SJSA1 (cell line): Measurements from ENCODE around the gene AKAP6. TPM values are rescaled to one million over a fixed set of nuclear protein-coding genes. Genes with fewer than 3 reads are reported as not detected.

Source experiments
- DNase-seq, 2 experiments: peaks; one replicate each; pipeline ENCODE4 v3.0.0-alpha.2; 2015 to 2020; ENCODE audit warnings: low spot score in 2 of 2, low read depth in 1 of 2
- H3K27ac ChIP-seq: fragments of 250-450 bp; sonication (Bioruptor Pico); 2 replicates; pipeline ENCODE4 v1.5.1; 2020; ENCODE audit warnings: mild to moderate bottlenecking, moderate library complexity
- H3K27me3 ChIP-seq: fragments of 250-450 bp; sonication (Bioruptor Pico); replicated peaks from 2 replicates; pipeline ENCODE4 v1.5.1; 2020; ENCODE audit warnings: mild to moderate bottlenecking, moderate library complexity
- H3K36me3 ChIP-seq: fragments of 250-450 bp; sonication (Bioruptor Pico); 2 replicates; pipeline ENCODE4 v1.5.1; 2020; ENCODE audit warnings: mild to moderate bottlenecking
- H3K4me1 ChIP-seq: fragments of 250-450 bp; sonication (Bioruptor Pico); replicated peaks from 2 replicates; pipeline ENCODE4 v1.6.1; 2021; ENCODE audit warnings: mild to moderate bottlenecking
- H3K4me3 ChIP-seq: fragments of 250-450 bp; sonication (Bioruptor Pico); 2 replicates; pipeline ENCODE4 v1.5.1; 2020; ENCODE audit warnings: mild to moderate bottlenecking
- H3K9me3 ChIP-seq: fragments of 250-450 bp; sonication (Bioruptor Pico); replicated peaks from 2 replicates; pipeline ENCODE4 v1.5.1; 2020; ENCODE audit warnings: mild to moderate bottlenecking
- total RNA-seq: library from RNA; depleted of rRNA; stranded (reverse); fragments of >200 nt; shearing (Covaris generic); gene quantifications from 2 replicates; pipeline ENCODE4 v1.2.3, GENCODE V29; 2014

AKAP6 gene
- total RNA-seq, 1 experiment from 2014 or later = 3.8 TPM

DNA sequence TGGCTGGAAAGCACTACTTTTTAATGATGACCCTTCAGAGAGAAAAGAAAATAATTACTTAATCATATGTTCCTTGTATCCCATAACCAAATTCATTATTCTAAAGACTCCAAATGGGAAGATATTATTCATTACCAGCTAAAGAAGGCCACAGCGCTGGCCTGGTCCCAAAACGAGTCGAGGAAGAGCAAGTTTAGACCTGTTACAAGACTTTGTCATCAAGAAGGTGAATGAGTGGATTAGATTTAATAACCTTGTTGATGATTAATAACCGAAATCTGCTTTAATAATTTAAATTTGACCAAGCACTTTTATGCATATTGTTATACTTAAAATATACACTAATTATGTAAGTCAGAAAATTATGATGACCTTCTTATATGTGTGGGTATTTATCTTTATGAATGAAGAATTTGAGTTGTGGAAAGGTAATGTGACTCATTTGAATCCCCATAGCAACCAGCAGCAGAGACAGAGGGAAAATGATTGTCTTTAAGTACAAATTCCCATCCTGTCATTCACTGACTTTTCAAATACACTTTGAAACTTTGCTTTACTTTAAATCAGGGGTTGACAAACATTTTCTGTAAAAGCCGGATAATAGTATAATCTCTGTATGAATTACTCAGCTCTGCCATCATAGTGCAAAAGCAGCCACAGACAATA is 409.2 kb downstream of the AKAP6 start:
- H3K36me3 ChIP-seq = no peaks in the 10 kb centered on the region
- H3K9me3 ChIP-seq = no peaks in the 10 kb centered on the region
- no peaks in the 10 kb centered on the region for H3K4me1 ChIP-seq
- no peak overlapping the region for H3K4me3 ChIP-seq
- no peak overlapping the region for H3K27ac ChIP-seq
- H3K27me3 ChIP-seq = no peaks in the 10 kb centered on the region
- no peak for DNase-seq

DNA sequence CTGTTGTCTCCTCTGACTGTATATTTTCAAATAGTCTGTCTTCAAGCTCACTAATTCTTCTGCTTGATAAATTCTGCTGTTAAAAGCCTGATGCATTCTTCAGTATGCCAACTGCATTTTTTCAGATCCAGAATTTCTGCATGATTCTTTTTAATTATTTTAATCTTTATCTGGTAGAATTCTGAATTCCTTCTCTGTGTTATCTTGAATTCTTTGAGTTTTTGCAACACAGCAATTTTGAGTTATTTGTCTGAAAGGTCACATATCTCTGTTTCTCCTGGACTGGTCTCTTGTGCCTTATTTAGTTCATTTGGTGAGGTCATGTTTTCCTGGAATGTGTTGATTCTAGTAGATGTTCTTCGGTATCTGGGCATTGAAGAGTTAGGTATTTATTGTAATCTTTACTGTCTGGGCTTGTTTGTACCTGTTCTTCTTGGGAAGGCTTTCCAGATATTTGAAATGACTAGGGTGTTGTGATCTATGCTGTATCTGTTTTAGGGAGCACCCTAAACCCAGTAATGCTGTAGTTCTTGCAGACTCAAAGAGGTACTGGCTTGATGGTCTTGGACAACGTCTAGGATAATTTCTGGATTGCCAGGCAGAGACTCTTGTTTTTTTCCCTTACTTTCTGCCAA is 415.8 kb downstream of the AKAP6 start:
- Histone ChIP-seq H3K4me1 (no peaks in the 10 kb centered on the region), H3K27me3 (no peaks in the 10 kb centered on the region), H3K4me3 (no peak overlapping the region), H3K36me3 (no peaks in the 10 kb centered on the region), H3K9me3 (no peaks in the 10 kb centered on the region), H3K27ac (no peak overlapping the region)
- no peak for DNase-seq

DNA sequence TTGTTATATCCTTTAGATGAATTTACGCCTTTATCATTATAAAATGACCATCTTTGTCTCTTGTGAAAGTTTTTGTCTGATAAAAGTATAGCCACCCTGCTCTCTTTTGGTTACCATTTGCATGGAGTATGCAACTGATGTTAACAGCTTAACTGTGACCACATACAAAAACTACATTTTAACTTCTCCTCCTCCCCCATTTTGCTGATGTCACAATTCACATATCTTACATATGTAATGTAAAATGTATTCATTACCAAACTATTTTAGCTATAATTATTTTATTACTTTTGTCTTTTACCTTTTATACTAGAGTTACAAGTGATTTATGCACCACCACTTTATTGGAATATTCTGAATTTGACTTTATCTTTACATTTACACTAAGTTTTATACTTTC is 425.1 kb downstream of the AKAP6 start:
- no peaks in the 10 kb centered on the region for H3K36me3 ChIP-seq
- no peak overlapping the region for H3K4me3 ChIP-seq
- H3K4me1 ChIP-seq = no peaks in the 10 kb centered on the region
- H3K27ac ChIP-seq = no peak overlapping the region
- H3K27me3 ChIP-seq = no peaks in the 10 kb centered on the region
- no peaks in the 10 kb centered on the region for H3K9me3 ChIP-seq
- DNase-seq = no peak

DNA sequence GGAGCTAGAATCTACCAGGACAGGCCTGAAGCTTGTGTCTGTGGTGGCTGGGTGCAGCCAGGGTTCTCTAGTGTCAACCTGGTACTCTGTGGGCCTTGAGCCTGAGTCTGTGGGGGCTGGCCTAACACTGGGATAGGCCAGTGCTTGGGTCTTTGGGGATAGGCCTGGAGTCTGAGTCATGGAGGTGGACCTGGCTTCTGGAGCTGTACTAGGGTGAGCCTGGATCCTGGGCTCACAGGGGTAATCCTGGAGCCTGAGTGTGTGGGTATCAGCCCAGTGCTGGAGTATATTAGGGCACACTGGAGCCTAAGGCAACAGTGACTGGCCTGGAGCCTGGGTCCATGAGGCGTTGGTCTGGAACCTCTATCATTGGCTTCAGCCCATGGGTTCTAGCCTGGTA is 427.1 kb downstream of the AKAP6 start:
- Histone ChIP-seq H3K36me3 (no peaks in the 10 kb centered on the region), H3K27ac (no peak overlapping the region), H3K4me1 (no peaks in the 10 kb centered on the region), H3K4me3 (no peak overlapping the region), H3K27me3 (no peaks in the 10 kb centered on the region), H3K9me3 (no peaks in the 10 kb centered on the region)
- no peak for DNase-seq

DNA sequence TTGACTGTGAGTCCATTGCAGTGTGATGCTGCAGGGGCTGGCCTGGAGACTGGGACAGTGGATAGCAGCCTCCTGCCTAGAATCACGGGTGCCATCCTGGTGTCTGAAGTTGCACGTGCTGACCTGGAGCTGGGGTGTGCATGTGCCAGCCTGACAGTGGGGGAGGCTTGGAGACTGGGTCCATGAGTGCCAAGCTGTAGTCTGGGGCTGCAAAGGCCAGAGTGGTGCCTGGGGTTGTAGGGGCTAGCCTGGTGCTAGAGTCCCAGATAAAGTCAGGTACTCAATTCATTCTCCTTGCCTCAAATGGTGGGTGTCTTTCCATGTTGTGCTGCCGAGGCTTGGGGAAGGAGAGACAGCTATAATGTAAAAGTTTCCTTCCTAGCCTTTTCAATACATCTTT is 427.7 kb downstream of the AKAP6 start:
- Histone ChIP-seq H3K27me3 (no peaks in the 10 kb centered on the region), H3K4me3 (no peak overlapping the region), H3K9me3 (no peaks in the 10 kb centered on the region), H3K36me3 (no peaks in the 10 kb centered on the region), H3K4me1 (no peaks in the 10 kb centered on the region), H3K27ac (no peak overlapping the region)
- DNase-seq = no peak

DNA sequence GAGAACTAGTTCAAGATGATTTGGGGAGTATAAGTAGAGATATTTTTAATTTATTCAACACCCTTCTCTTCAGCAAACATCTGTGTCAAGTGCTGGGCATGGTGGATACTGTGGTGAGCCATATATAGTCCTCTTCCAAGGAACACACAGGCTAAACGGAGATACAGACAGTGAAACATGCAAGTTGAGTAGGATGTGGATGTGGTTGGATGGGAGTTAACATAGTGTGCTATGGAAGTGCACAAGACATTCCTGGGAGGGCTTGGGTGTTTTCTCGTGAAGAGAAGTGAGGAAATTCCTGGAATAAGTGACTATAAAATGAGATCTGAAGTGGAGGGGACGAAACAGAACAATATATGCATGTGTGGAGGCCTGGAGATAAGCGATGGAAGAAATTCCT is 428.5 kb downstream of the AKAP6 start:
- no peaks in the 10 kb centered on the region for H3K4me1 ChIP-seq
- H3K4me3 ChIP-seq = no peak overlapping the region
- DNase-seq = no peak
- no peaks in the 10 kb centered on the region for H3K36me3 ChIP-seq
- H3K27me3 ChIP-seq = no peaks in the 10 kb centered on the region
- no peak overlapping the region for H3K27ac ChIP-seq
- no peaks in the 10 kb centered on the region for H3K9me3 ChIP-seq

DNA sequence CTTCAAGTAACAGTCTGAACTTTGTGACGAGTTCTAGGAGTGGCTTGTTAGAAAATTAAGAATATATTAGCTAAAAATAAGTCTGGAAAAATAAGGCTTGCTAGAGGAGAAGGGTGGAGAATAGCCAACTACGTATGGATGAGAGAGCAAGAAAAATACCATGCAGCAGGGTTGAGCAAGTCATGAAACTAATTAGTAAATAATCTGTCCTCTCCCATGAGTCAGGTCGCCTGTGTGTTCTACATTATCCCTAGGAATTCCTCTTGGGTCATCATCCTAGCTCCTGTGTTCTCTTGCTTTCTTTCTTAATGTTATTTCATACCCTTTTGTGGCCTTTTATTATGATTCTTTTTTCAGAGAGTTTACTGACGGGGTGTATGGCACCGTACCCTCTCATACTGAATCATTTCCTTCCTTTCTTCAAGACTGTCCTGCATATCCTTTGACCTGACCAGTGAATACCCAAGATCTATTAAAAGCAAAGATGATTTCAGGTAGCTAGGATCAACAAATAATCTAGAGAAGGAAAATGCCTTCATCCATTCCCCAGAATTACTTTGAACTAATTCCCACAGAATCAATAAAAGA is 432.4 kb downstream of the AKAP6 start:
- no peak for DNase-seq
- no peaks in the 10 kb centered on the region for H3K4me1 ChIP-seq
- no peaks in the 10 kb centered on the region for H3K36me3 ChIP-seq
- H3K27me3 ChIP-seq = no peaks in the 10 kb centered on the region
- H3K4me3 ChIP-seq = no peak overlapping the region
- no peaks in the 10 kb centered on the region; the same call in 1 of the 2 replicates for H3K9me3 ChIP-seq
- no peak overlapping the region for H3K27ac ChIP-seq

DNA sequence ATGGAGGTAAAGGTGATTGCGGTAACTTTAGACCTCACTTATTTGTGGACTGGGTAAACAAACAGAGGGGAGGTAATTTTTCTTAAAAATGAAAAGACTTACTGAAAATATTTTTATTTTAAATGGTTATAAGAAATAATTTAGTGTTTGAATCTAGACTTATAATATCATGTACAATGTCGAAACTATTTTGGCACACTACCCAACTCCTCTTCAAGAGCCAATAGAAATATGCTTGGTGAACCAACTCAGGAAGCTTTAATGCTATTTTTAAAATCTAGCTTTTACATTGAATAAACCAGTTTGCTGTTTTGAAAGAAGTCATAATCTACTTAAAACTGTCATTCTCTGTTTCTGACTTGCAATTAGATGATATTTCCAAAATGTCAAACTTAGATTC is 433.8 kb downstream of the AKAP6 start:
- H3K36me3 ChIP-seq = no peaks in the 10 kb centered on the region
- H3K27ac ChIP-seq = no peak overlapping the region
- no peak for DNase-seq
- no peaks in the 10 kb centered on the region; the same call in 1 of the 2 replicates for H3K9me3 ChIP-seq
- H3K27me3 ChIP-seq = no peaks in the 10 kb centered on the region
- no peak overlapping the region for H3K4me3 ChIP-seq
- no peaks in the 10 kb centered on the region for H3K4me1 ChIP-seq

DNA sequence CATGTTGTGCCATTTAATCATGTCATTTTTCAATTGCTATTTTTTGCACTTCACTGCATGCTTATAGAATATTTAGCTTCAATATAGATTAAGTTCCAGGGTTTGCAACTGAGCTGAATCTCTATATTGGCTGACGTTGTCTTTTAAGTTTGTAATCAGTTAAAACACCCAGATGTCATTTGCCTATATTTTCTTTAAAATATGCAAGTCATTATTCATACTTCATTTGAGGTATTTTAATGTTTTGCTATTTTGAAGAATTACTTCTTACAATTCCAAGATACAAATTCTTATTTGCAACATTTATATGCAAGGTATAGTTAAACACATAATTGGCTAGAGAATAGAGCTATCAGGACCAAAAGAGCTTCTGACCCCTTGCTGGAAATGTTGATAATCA is 434.6 kb downstream of the AKAP6 start:
- Histone ChIP-seq H3K4me1 (no peaks in the 10 kb centered on the region), H3K4me3 (no peak overlapping the region), H3K36me3 (no peaks in the 10 kb centered on the region), H3K27me3 (no peaks in the 10 kb centered on the region), H3K9me3 (no peaks in the 10 kb centered on the region; the same call in 1 of the 2 replicates), H3K27ac (no peak overlapping the region)
- DNase-seq = no peak

DNA sequence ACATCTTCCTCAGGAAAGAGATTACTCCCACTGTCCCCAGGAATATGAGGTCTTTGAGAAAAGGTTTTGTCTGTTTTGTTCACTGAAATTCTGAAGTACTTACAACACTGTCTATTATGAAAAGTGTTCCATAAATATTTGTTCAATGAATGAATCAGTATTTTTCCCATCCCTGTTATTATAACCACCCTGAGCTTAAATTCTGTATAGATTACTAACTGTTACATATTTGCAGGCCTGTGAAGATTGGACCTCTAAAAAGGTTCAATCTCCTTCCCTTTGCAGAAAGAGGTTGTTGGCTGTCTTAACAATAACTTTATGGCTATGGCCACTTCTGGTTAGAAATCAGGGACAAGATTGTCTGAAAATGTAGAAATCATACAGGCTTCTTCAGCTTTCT is 435.0 kb downstream of the AKAP6 start:
- H3K27ac ChIP-seq = no peak overlapping the region
- no peaks in the 10 kb centered on the region for H3K36me3 ChIP-seq
- H3K27me3 ChIP-seq = no peaks in the 10 kb centered on the region
- DNase-seq = no peak
- H3K4me1 ChIP-seq = no peaks in the 10 kb centered on the region
- H3K4me3 ChIP-seq = no peak overlapping the region
- H3K9me3 ChIP-seq = no peaks in the 10 kb centered on the region; the same call in 1 of the 2 replicates

DNA sequence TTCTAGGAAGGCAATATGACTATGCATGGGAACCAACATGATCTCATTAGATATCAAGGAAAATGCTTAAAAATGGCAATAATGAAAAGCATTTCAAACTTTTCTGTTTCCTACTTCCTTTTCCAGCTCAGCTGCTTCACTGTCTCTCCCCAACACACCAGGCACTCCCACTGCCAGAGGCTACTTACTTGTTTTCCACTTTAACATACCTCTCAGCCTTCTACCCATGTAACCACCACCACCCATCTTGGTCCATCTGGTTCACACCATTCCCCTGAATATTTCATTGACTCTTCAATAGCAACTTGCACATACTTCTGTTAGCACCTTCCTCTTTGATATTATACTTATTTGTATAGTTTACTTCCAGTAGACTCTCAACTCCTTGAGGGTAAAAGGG is 441.3 kb downstream of the AKAP6 start:
- Histone ChIP-seq H3K4me3 (no peak overlapping the region), H3K27me3 (no peaks in the 10 kb centered on the region), H3K9me3 (no peaks in the 10 kb centered on the region), H3K4me1 (no peaks in the 10 kb centered on the region), H3K27ac (no peak overlapping the region), H3K36me3 (no peaks in the 10 kb centered on the region)
- DNase-seq = no peak

DNA sequence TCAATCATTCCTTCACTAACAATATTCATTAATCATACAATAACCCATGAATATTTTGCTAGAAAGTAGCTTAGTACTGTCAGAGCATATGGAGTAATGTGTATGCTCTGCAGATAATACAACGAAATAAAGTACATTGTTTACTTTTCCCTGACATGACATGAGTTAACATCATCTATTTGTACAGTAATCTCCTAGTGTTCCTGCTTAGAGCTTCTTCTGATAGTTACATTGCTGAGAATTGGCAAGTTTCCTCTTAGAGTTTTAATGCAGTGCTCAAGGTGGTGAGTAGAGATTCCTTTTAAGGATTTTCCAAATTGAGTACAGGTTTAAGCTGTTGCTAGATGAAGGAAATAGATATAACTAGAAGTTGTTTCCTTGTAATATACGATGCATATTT is 445.1 kb downstream of the AKAP6 start:
- no peak overlapping the region for H3K4me3 ChIP-seq
- no peaks in the 10 kb centered on the region for H3K4me1 ChIP-seq
- H3K27me3 ChIP-seq = no peaks in the 10 kb centered on the region
- DNase-seq = no peak
- H3K27ac ChIP-seq = no peak overlapping the region
- no peaks in the 10 kb centered on the region for H3K9me3 ChIP-seq
- no peaks in the 10 kb centered on the region for H3K36me3 ChIP-seq

DNA sequence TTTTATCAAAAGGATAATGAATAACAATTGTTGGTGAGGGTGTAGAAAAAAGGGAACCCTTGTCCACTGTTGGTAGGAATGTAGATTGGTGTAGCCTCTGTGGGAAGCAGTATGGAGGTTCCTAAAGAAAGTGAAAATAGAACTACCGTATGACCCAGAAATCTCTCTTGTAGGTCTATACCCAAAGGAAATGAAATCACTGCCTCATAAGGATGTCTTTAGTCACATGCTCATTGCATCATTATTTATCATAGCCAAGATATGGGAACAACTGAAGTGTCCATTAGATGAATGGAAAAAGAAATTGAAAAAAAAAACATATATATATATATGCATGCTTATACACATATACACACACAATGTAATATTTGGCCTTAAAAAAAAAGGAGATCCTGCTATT is 450.7 kb downstream of the AKAP6 start:
- Histone ChIP-seq H3K27me3 (no peaks in the 10 kb centered on the region), H3K4me3 (no peak overlapping the region), H3K9me3 (no peaks in the 10 kb centered on the region), H3K27ac (no peak overlapping the region), H3K4me1 (no peaks in the 10 kb centered on the region), H3K36me3 (no peaks in the 10 kb centered on the region)
- DNase-seq = no peak

DNA sequence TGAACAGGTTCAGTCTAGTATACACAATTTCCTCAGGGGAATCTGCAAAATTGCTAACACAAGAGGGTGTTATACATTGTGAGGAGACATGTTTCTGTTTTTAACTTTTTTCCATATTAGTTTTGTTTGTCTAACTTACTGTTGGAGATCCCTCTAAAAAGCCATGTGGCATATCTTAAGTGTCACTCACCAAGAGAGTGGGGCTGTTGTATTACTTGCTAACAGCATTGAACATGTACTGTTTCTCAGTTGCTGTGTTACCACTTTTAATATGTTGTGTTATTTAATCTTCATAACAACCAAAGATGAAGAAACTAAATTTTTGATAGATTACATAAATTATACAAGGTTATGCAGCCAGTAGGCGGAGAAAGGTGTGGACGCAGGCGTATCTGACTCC is 455.3 kb downstream of the AKAP6 start:
- Histone ChIP-seq H3K4me1 (no peaks in the 10 kb centered on the region), H3K27me3 (no peaks in the 10 kb centered on the region), H3K36me3 (no peaks in the 10 kb centered on the region), H3K4me3 (no peak overlapping the region), H3K9me3 (no peaks in the 10 kb centered on the region), H3K27ac (no peak overlapping the region)
- no peak for DNase-seq
